Erythroblast (primary cell): ENCODE measurements around the gene TMEM202.

Experiments
- GATA1 ChIP-seq: IDR thresholded peaks from 2 replicates; pipeline ENCODE4 v1.6.1; 2011; ENCODE audit warnings: low read depth, mild to moderate bottlenecking, control low read depth, low read length, moderate library complexity
- POLR2A ChIP-seq: IDR thresholded peaks from 2 replicates; pipeline ENCODE4 v1.6.1; 2011; ENCODE audit warnings: mild to moderate bottlenecking, low read length

DNA sequence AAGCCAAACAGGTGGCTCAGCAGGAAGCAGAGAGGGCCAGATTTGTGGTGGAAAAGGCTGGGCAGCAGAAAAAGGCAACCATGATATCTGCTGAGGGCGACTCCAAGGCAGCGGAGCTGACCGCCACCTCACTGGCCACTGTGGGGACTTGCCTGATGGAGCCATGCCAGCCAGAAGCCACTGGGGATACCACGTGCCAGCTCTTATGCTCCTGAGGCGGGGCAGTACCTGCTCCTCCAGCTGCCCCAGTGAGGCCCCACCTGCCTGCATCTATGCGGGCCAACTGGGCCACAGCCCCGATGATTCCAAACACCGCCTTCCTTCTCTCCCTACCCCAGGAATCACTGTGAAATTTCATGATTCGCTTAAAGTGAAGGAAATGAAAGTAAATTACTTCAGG is 53.1 kb downstream of the TMEM202 start:
- no peak for TF ChIP-seq POLR2A
- no peak for TF ChIP-seq GATA1
